ENCODE data around the gene DGCR2.
A peak's percentile ranks its signal among the peaks of the same experiment; 100 is the strongest.
"Not testable (repeated sequence)": the region's sequence is repeated elsewhere in the genome, so short reads cannot be mapped to it uniquely, and the experiment has no call there.

The DGCR2 gene

GRCh38 chr22:19105867-19106802 lies 16.1 kb downstream of the DGCR2 start:
- peak; percentile 40 for DNase-seq

DNA sequence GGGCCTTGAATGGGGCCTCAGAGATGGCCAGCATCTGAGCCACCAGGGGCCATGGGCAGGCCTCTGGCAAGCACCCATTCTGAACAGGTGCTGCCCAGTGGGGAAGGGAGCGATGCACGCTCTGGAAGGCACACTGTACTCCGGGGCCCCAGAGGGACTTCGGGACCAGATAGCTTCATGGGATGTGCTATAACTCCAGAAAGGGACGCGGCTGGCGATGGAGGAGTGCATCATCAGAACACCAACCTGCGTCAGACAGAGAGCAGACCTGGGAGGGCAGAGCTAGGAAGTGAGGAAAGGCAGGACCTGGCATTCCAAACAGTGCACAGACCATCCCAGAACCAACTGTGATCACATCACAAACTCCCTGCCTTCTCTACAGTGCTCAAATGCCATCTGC lies 16.8 kb downstream of the DGCR2 start:
- no peak for DNase-seq

GRCh38 chr22:19103880-19104821 lies 18.1 kb downstream of the DGCR2 start:
- DNase-seq = no peak

GRCh38 chr22:19098157-19098556 lies 24.1 kb downstream of the DGCR2 start:
- no peak for DNase-seq

- DNase-seq = no peak
Measured at GRCh38 chr22:19097518-19097917, 24.7 kb downstream of the DGCR2 start.

- DNase-seq = no peak
Measured at GRCh38 chr22:19096555-19096954, 25.7 kb downstream of the DGCR2 start.

DNA sequence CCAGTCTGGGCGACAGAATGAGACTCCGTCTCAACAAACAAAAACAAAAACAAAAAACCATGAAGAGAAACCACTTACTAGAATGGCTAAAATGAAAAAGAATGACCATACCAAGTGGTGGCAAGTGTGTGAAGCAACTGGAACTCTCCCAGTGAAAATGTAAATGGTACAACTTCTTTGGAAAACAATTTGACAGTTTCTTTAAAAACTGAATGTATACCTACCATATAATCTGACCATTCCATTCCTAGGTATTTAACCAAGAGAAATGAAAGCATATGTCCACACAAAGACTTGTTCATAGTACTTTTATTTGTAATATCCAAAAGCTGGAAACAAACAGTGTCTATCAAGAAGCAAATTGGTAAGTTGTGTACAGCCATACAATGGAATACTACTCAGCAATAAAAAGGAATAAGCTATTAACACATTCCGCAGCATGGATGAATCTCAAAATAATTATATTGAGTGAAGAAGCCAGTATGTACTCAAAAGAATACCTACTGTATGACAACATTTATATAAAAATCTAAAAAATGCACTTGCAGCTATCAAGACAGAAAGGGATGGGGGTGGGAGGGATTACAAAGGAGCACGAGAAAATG lies 27.7 kb downstream of the DGCR2 start:
- no peak for DNase-seq

DNA sequence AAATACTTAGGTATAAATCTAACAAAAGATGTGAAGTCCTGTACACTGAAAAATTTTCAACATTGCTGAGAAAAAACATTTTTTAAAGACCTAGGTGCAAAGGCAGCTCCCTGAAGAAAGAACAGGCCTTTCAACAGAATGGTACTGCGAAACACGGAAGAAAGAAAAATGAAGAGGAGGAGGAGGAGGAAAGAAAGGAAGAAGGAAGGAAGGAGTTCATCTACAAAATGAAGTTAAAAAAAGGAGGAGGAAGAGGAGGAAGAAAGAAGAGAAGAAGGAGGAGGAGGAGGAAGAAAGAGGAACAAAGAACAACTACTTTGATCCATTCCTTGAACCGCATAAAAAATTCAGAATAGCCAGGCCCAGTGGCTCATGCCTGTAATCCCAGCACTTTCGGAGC lies 29.5 kb downstream of the DGCR2 start:
- no peak for DNase-seq

DNA sequence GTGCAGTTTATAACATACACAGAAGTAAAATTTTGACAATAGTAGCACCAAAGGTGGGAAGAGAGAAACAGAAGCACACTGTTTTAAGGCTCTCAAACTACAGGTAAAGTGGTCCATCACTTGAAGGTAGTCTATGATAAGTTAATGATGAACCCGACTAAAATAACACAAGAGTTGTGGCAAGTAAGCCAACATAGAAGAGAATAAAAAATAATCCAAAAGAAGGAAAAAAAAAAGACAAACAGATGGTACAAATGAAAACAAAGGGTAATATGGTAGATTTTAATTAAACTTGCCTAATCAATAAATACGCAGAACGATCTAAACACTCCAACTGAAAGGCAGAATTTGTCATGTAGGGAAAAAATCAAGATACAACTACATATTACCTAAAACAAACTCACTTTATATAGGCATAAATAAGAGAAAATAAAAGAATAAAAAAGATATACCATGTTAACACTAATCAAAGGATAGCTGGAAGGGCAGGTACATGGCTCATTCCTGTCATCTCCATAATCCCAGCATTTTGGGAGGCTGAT lies 31.6 kb downstream of the DGCR2 start:
- no peak for DNase-seq

- DNase-seq = no peak
Measured at GRCh38 chr22:19090183-19090582, 32.0 kb downstream of the DGCR2 start.

DNA sequence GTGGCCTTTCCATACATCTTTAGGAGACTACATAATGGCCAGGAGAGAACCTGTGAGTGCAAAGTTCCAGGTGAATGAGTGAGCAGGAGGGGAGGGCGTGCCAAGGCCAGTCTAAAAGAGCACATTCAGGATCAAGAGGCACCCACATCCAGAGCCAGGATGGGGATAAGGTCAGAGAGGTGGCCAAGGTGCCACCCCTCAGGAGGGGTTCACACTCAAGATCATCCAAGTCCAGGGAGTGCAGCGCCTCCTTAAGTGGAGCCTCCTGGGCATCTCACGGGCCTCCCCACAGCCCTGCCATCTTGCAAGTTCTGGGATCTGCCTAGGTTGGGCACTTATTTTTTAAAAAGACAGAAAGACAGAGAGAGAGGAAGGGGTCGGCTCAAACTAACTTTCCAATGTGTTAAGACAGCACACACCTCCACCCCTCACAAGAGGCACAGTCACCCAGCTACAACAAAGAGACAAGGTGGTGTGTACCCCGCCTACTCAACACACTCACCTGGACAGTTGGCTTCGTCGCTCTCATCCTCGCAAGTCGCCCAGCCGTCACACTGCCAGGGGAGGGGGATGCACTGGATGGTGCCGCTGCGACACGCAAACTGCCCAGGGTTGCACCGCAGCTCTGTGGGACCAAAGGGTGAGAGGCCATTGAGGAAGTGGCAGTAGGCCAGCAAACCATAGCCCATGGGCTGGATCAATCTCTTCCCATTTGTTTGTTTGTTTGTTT lies 33.2 kb downstream of the DGCR2 start:
- no peak for DNase-seq

DNA sequence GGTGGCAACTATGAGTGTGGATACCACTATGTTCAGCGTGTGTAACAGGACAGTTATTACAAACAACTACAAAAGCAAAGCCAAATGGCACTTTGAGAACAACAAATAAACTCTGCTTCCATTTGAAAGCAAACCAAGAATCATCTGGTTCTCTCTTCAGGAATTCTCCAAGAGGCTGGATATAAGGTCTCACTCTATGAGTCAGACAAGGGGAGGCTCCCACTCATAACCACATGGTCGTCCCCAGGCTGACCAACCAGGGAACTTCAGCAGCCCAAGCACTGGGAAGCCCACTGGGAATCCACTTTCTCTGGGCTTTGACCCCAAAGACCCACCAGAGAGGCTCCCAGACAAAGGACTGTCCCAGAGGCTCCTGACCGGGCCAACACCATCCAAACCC lies 35.3 kb downstream of the DGCR2 start:
- no peak for DNase-seq

DNA sequence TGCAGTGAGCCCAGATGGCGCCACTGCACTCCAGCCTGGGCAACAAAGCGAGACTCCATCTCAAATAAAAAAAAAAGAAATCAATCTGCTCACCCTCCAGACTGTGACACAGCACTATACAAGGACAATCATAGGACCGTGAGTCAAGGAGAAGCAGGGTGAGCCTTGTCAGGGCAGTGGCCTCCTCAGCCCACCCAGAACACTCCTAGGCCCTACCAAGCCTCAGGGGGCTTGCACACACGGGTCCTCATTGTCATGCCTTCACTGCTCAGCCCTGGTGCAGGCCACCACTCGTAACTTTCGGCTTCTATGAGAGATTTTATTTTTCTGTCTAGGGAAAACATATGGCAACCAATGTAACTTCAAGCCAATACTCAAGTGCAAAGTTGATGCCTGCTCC lies 35.8 kb downstream of the DGCR2 start:
- DNase-seq = no peak

- DNase-seq = no peak
Measured at GRCh38 chr22:19085233-19085718, 36.9 kb downstream of the DGCR2 start.

DNA sequence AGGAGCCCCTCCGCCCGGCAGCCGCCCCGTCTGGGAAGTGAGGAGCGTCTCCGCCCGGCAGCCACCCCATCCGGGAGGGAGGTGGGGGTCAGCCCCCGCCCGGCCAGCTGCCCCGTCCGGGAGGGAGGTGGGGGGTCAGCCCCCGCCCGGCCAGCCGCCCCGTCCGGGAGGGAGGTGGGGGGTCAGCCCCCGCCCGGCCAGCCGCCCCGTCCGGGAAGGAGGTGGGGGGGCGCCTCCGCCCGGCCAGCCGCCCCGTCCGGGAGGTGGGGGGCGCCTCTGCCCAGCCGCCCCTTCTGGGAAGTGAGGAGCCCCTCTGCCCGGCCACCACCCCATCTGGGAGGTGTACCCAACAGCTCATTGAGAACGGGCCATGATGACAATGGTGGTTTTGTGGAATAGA lies 37.6 kb downstream of the DGCR2 start:
- DNase-seq = not testable (repeated sequence)

- DNase-seq = not testable (repeated sequence)
Measured at GRCh38 chr22:19084126-19084525, 38.1 kb downstream of the DGCR2 start.

DNA sequence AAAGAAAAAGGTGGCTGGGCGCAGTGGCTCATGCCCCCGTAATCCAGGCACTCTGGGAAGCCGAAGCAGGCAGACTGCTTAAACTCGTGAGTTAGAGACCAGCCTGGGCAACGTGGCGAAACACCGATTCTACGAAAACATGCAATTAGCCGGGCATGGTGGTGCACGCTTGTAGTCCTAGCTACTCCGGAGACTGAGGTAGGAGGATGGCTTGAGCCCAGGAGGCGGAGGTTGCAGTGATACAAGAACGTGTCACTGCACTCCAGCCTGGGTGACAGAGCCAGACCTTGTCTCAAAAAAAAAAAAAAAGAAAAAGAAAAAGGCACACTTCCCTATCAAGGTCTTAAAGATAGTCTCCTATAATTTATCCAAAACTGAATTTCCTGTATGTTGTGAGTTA lies 39.4 kb downstream of the DGCR2 start:
- no peak for DNase-seq

GRCh38 chr22:19082101-19082500 lies 40.1 kb downstream of the DGCR2 start:
- DNase-seq = no peak

- no peak for DNase-seq
Measured at GRCh38 chr22:19081351-19081750, 40.9 kb downstream of the DGCR2 start.

DNA sequence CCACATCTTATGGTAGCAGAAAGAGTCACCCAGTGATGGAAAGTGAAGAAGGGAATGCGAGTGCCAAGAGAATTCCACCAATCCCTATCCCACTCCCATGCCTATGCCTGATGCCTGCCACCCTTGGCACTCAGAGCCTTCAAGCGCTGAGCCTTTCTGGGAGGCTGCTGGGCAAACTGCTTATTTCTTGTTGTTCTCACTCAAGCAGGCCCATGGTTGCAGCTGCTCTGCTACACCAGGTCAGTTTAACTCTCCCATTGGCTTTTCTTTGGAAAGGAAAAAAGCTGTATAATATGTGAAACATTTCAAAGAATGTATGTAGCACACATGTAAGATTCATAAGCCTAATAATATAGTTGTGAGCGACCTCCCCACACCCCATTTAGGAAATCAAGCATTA lies 41.4 kb downstream of the DGCR2 start:
- DNase-seq = no peak

GRCh38 chr22:19079691-19080090 lies 42.5 kb downstream of the DGCR2 start:
- no peak for DNase-seq

GRCh38 chr22:19075404-19075803 lies 46.8 kb downstream of the DGCR2 start:
- DNase-seq = no peak

Measured in stimulated activated CD4-positive, alpha-beta T cell treated with anti-CD3 and anti-CD28 coated beads, Interleukin-15, amount 100 ng/mL, for 24 hours (primary cell).